ENCODE measurements around the gene LRCH4. TPM values are rescaled to one million over a fixed set of nuclear protein-coding genes. Genes with fewer than 3 reads are reported as not detected.
A peak's percentile ranks its signal among the peaks of the same experiment; 100 is the strongest.

Gene LRCH4
- polyA plus RNA-seq, 2 of the 4 experiments (the other 2 are of a cell fraction) = 5.5 to 17.1 TPM

GRCh38 chr7:100574362-100575205 lies 11.3 kb downstream of the LRCH4 start (continued):
- TF ChIP-seq PHF8 (IDR thresholded peaks at IDR 0.05; ENCODE audit: borderline replicate concordance, low read depth) (no peak), KDM5A (IDR thresholded peaks at IDR 0.05) (no peak), CBX2 (IDR thresholded peaks at IDR 0.05; ENCODE audit: borderline replicate concordance, low read depth) (no peak)

- ChIA-PET POLR2A (interaction anchor here (1.7 kb wide), 1 partner anchor 12 kb away, joined by 4 read pairs; the partner anchor contains the start of genes FBXO24 and LRCH4), CTCF (interaction anchor here (0.9 to 2.9 kb wide), 5 partner anchors 8 to 278 kb away, joined by 3 to 15 read pairs (median 3); partner anchors contain the start of genes POP7 and SLC12A9)
- FAIRE-seq = no peak
- 93% methylated on average over 55 of the region's 70 CpGs for WGBS (ENCODE audit: missing lambda C conversion rate)
- Histone ChIP-seq H3K27ac (no peak within 1 kb of the TSS; a peak in 1 of 6 replicates), H3K4me1 (peaks cover 9% of the 10 kb centered on the region; the same call in 1 of the 3 replicates), H3K9me3 (no peaks in the 10 kb centered on the region), H3K4me3 (no peak within 1 kb of the TSS), H3K4me2 (no peak within 1 kb of the TSS)
- DNase-seq (ENCODE audit: low read depth in 1 of 2, low spot score in 1 of 2) = no peak
- no peak for ATAC-seq
- 0 out of 3 replicates have a peak, but pooled peaks have one; percentile 11 for TF ChIP-seq SMC3 (IDR thresholded peaks at IDR 0.05)
- TF ChIP-seq FOXS1 (CRISPR knock-in tag; IDR thresholded peaks at IDR 0.05) = no peak
- TF ChIP-seq NPAS2 (CRISPR knock-in tag; IDR thresholded peaks at IDR 0.05; ENCODE audit: borderline replicate concordance) = no peak
- TF ChIP-seq, protein P1, sequence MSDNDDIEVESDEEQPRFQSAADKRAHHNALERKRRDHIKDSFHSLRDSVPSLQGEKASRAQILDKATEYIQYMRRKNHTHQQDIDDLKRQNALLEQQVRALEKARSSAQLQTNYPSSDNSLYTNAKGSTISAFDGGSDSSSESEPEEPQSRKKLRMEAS (IDR thresholded peaks at IDR 0.05) = peak; percentile 51
- peak; percentile 28 for TF ChIP-seq CTCF (IDR thresholded peaks at IDR 0.05)
- TF ChIP-seq MYC (IDR thresholded peaks at IDR 0.05; ENCODE audit: borderline replicate concordance, low read length) = no peak
- TF ChIP-seq ZSCAN20 (CRISPR knock-in tag; IDR thresholded peaks at IDR 0.05) = no peak
Observed at GRCh38 chr7:100573691-100574361, 12.1 kb downstream of the LRCH4 start, which contains the start of gene SAP25. Gene SAP25, minus strand, starts transcription at chr7:100573900. Its CDS starts 158 bp downstream, at chr7:100573742.

GRCh38 chr7:100572949-100573675 lies 12.8 kb downstream of the LRCH4 start:
- 95% methylated on average over 16 of the region's 30 CpGs for WGBS (ENCODE audit: missing lambda C conversion rate)
- ChIA-PET POLR2A (interaction anchor here (1.7 kb wide), 1 partner anchor 13 kb away, joined by 4 read pairs; the partner anchor contains the start of genes FBXO24 and LRCH4), CTCF (interaction anchor here (1.0 to 2.9 kb wide), 5 partner anchors 9 to 28 kb away, joined by 3 to 15 read pairs (median 4); no protein-coding TSS in a partner anchor)
- TF ChIP-seq, protein P2, sequence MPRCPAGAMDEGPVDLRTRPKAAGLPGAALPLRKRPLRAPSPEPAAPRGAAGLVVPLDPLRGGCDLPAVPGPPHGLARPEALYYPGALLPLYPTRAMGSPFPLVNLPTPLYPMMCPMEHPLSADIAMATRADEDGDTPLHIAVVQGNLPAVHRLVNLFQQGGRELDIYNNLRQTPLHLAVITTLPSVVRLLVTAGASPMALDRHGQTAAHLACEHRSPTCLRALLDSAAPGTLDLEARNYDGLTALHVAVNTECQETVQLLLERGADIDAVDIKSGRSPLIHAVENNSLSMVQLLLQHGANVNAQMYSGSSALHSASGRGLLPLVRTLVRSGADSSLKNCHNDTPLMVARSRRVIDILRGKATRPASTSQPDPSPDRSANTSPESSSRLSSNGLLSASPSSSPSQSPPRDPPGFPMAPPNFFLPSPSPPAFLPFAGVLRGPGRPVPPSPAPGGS (IDR thresholded peaks at IDR 0.05) = no peak
- TF ChIP-seq TFCP2L1 (CRISPR knock-in tag; IDR thresholded peaks at IDR 0.05) (no peak), HDAC2 (IDR thresholded peaks at IDR 0.05) (no peak), E2F6 (IDR thresholded peaks at IDR 0.05; ENCODE audit: borderline replicate concordance, low read depth) (no peak), ZNF302 (CRISPR knock-in tag; IDR thresholded peaks at IDR 0.05) (no peak), FOSB (CRISPR knock-in tag; IDR thresholded peaks at IDR 0.05) (no peak), BHLHE40 (IDR thresholded peaks at IDR 0.05; ENCODE audit: low read depth, low read length) (no peak), HEYL (CRISPR knock-in tag; IDR thresholded peaks at IDR 0.05) (no peak)
- TF ChIP-seq, protein P3, sequence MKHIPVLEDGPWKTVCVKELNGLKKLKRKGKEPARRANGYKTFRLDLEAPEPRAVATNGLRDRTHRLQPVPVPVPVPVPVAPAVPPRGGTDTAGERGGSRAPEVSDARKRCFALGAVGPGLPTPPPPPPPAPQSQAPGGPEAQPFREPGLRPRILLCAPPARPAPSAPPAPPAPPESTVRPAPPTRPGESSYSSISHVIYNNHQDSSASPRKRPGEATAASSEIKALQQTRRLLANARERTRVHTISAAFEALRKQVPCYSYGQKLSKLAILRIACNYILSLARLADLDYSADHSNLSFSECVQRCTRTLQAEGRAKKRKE (CRISPR knock-in tag; IDR thresholded peaks at IDR 0.05; ENCODE audit: low read depth) = no peak
- Histone ChIP-seq H3K4me3 (no peak overlapping the region), H3K27ac (no peak overlapping the region; a peak in 1 of 6 replicates), H3K4me1 (peaks cover 12% of the 10 kb centered on the region; the same call in 2 of the 3 replicates), H3K4me2 (no peak overlapping the region), H3K9me3 (no peaks in the 10 kb centered on the region)
- DNase-seq (ENCODE audit: low read depth in 1 of 2, low spot score in 1 of 2) (no peak), ATAC-seq (no peak), FAIRE-seq (no peak)

All from A549 (cell line).